ENCODE measurements around the gene GNG10.

- TF ChIP-seq EZH2 (IDR thresholded peaks at IDR 0.05; ENCODE audit: borderline replicate concordance, low read depth, low read length, poor library complexity, severe bottlenecking) = no peak
- TF ChIP-seq, protein P1, sequence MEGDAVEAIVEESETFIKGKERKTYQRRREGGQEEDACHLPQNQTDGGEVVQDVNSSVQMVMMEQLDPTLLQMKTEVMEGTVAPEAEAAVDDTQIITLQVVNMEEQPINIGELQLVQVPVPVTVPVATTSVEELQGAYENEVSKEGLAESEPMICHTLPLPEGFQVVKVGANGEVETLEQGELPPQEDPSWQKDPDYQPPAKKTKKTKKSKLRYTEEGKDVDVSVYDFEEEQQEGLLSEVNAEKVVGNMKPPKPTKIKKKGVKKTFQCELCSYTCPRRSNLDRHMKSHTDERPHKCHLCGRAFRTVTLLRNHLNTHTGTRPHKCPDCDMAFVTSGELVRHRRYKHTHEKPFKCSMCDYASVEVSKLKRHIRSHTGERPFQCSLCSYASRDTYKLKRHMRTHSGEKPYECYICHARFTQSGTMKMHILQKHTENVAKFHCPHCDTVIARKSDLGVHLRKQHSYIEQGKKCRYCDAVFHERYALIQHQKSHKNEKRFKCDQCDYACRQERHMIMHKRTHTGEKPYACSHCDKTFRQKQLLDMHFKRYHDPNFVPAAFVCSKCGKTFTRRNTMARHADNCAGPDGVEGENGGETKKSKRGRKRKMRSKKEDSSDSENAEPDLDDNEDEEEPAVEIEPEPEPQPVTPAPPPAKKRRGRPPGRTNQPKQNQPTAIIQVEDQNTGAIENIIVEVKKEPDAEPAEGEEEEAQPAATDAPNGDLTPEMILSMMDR (conservative IDR thresholded peaks at IDR 0.05; ENCODE audit: low read depth, low read length) = no peak
Measured at GRCh38 chr9:111683392-111683791, 22.0 kb downstream of the GNG10 start.
